ENCODE results near the gene KCNK2. TPM values are rescaled to one million over a fixed set of nuclear protein-coding genes. Genes with fewer than 3 reads are reported as not detected.

The KCNK2 gene
- total and polyA plus RNA-seq, 2 donors from 2014 or later: 1.4 TPM; not detected in 1

- Histone ChIP-seq H3K27ac (ENCODE audit: low read depth in 2 of 2, low read length in 2 of 2) (no peak overlapping the region), H3K27me3 (ENCODE audit: control insufficient read depth, insufficient read depth, low read length) (no peaks in the 10 kb centered on the region), H3K4me1 (ENCODE audit: control insufficient read depth in 2 of 3, insufficient read depth in 2 of 3, low read depth in 1 of 3, low read length in 3 of 3) (no peaks in the 10 kb centered on the region), H3K36me3 (ENCODE audit: control insufficient read depth in 2 of 3, insufficient read depth in 3 of 3, low read length in 3 of 3) (no peaks in the 10 kb centered on the region), H3K9ac (ENCODE audit: low read length in 3 of 3) (no peak overlapping the region), H3K4me3 (ENCODE audit: low read length in 3 of 3) (no peak overlapping the region), H3K9me3 (ENCODE audit: control insufficient read depth in 2 of 3, insufficient read depth in 1 of 3, low read length in 3 of 3) (no peaks in the 10 kb centered on the region)
- intact Hi-C loops (cut with DNase I): no loop called here
- DNase-seq: peak in 2 of 5 donors; percentile 36 to 40
- TF ChIP-seq CTCF (IDR thresholded peaks at IDR 0.05; ENCODE audit: borderline replicate concordance, extremely low read depth, insufficient read depth): no peak
- FAIRE-seq: no peak
Observed at GRCh38 chr1:215201283-215201682, 118.7 kb downstream of the KCNK2 start.

DNA sequence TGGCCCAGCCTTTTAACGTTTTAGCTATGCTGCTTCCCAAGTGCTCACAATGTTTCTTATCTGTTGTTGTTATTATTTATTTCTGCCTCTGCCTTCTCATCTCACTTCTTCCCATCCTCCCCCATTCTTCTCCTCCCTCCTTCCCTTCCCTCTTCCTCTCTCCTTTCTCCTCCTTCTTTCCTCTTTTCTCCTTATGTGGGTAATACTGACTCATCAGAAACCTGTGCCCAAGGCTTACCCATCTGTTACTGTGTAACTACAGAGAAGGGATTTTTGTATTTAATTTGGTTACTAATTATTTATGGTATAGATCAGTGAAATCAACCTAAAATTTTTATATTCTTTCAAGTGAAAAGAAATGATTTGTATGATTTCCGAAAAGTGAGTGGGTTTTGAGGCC is 120.3 kb downstream of the KCNK2 start:
- FAIRE-seq: no peak
- no peak for DNase-seq
- Histone ChIP-seq H3K4me3 (ENCODE audit: low read length in 3 of 3) (no peak overlapping the region), H3K36me3 (ENCODE audit: control insufficient read depth in 2 of 3, insufficient read depth in 3 of 3, low read length in 3 of 3) (no peaks in the 10 kb centered on the region), H3K9ac (ENCODE audit: low read length in 3 of 3) (no peak overlapping the region), H3K9me3 (ENCODE audit: control insufficient read depth in 2 of 3, insufficient read depth in 1 of 3, low read length in 3 of 3) (no peaks in the 10 kb centered on the region), H3K27me3 (ENCODE audit: control insufficient read depth, insufficient read depth, low read length) (no peaks in the 10 kb centered on the region), H3K27ac (ENCODE audit: low read depth in 2 of 2, low read length in 2 of 2) (no peak overlapping the region), H3K4me1 (ENCODE audit: control insufficient read depth in 2 of 3, insufficient read depth in 2 of 3, low read depth in 1 of 3, low read length in 3 of 3) (no peaks in the 10 kb centered on the region)
- intact Hi-C loops (cut with DNase I): no loop called here
- TF ChIP-seq CTCF (IDR thresholded peaks at IDR 0.05; ENCODE audit: borderline replicate concordance, extremely low read depth, insufficient read depth): no peak

GRCh38 chr1:215210167-215210566 is 127.6 kb downstream of the KCNK2 start:
- Histone ChIP-seq H3K9me3 (ENCODE audit: control insufficient read depth in 2 of 3, insufficient read depth in 1 of 3, low read length in 3 of 3) (no peaks in the 10 kb centered on the region), H3K4me3 (ENCODE audit: low read length in 3 of 3) (no peak overlapping the region), H3K9ac (ENCODE audit: low read length in 3 of 3) (no peak overlapping the region), H3K4me1 (ENCODE audit: control insufficient read depth in 2 of 3, insufficient read depth in 2 of 3, low read depth in 1 of 3, low read length in 3 of 3) (no peaks in the 10 kb centered on the region), H3K27ac (ENCODE audit: low read depth in 2 of 2, low read length in 2 of 2) (no peak overlapping the region), H3K36me3 (ENCODE audit: control insufficient read depth in 2 of 3, insufficient read depth in 3 of 3, low read length in 3 of 3) (no peaks in the 10 kb centered on the region), H3K27me3 (ENCODE audit: control insufficient read depth, insufficient read depth, low read length) (no peaks in the 10 kb centered on the region)
- DNase-seq (no peak), FAIRE-seq (no peak)
- intact Hi-C loops (cut with DNase I): no loop called here
- no peak for TF ChIP-seq CTCF (IDR thresholded peaks at IDR 0.05; ENCODE audit: borderline replicate concordance, extremely low read depth, insufficient read depth)

GRCh38 chr1:215215846-215216245 is 133.3 kb downstream of the KCNK2 start:
- Histone ChIP-seq H3K36me3 (ENCODE audit: control insufficient read depth in 2 of 3, insufficient read depth in 3 of 3, low read length in 3 of 3) (no peaks in the 10 kb centered on the region), H3K9ac (ENCODE audit: low read length in 3 of 3) (no peak overlapping the region), H3K4me3 (ENCODE audit: low read length in 3 of 3) (no peak overlapping the region), H3K27ac (ENCODE audit: low read depth in 2 of 2, low read length in 2 of 2) (no peak overlapping the region), H3K27me3 (ENCODE audit: control insufficient read depth, insufficient read depth, low read length) (no peaks in the 10 kb centered on the region), H3K4me1 (ENCODE audit: control insufficient read depth in 2 of 3, insufficient read depth in 2 of 3, low read depth in 1 of 3, low read length in 3 of 3) (no peaks in the 10 kb centered on the region), H3K9me3 (ENCODE audit: control insufficient read depth in 2 of 3, insufficient read depth in 1 of 3, low read length in 3 of 3) (no peaks in the 10 kb centered on the region)
- FAIRE-seq: no peak
- intact Hi-C loops (cut with DNase I): no loop called here
- TF ChIP-seq CTCF (IDR thresholded peaks at IDR 0.05; ENCODE audit: borderline replicate concordance, extremely low read depth, insufficient read depth): no peak
- DNase-seq: peak in 1 of 5 donors; percentile 4

All from kidney (tissue), 14 donors.